ENCODE results near the gene GNPAT.

Gene GNPAT

DNA sequence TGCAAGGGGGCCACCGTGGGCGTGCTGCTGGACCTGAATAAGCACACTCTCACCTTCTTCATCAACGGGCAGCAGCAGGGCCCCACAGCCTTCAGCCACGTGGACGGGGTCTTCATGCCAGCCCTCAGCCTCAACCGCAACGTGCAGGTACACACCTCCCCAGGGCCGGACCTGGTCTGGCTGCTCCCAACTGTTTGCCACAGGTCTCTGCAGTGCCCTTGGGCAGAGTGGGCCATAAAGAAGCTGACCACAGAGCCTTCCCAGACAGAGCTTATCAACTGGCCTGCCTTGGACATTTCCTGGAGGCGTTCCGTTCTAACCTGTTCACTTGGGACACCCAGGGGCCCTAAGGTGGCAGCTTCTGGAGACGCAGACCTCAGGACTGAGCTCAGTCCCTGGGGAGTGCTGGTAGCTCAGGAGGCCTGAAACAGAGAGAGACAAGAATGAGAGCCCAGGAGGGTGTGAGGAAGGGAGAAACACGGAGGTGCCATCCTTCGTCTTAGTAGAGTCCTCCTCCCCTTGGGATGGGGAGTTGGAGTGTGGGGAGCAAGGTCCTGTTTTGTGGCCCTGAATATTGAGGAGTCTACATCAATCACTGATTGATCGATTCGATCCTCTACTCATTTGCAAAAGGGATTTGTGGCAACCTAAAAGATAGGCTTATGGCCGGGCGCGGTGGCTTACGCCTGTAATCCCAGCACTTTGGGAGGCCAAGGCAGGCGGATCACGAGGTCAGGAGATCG, 27.0 kb upstream of the GNPAT start:
- DNase-seq (ENCODE audit: low read depth), result no peak

GRCh38 chr1:231214918-231215680, 25.9 kb upstream of the GNPAT start:
- DNase-seq (ENCODE audit: low read depth), result no peak

- DNase-seq (ENCODE audit: low read depth), result no peak
These were observed 25.2 kb upstream of the GNPAT start for GRCh38 chr1:231215681-231216385.

GRCh38 chr1:231216498-231216897, 24.5 kb upstream of the GNPAT start:
- no peak for DNase-seq (ENCODE audit: low read depth)

DNA sequence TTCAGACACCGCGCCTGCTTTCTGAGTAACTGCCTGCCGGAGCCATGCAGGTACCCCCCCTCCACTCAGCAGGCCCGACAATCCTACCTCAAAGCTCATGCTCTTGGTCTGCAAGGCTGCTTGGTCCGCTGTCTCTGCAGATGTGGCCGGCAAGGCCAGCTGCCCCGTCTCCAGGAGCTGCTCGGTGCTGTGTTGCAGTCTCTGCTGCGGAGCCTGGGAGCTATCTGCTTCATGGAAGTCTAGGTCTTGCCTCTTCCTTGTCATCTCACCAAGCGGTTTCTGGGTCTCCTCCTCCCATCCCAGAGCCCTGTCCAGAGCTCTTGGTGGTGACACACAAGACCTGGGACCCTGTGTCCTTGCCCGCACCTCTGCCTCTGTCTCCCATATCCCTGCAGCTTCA, 24.0 kb upstream of the GNPAT start:
- DNase-seq (ENCODE audit: low read depth), result no peak

GRCh38 chr1:231218078-231218477, 22.9 kb upstream of the GNPAT start:
- DNase-seq (ENCODE audit: low read depth), result no peak

GRCh38 chr1:231219422-231220401, 21.3 kb upstream of the GNPAT start:
- no peak for DNase-seq (ENCODE audit: low read depth)

GRCh38 chr1:231220801-231221200, 20.2 kb upstream of the GNPAT start:
- DNase-seq (ENCODE audit: low read depth), result no peak

DNA sequence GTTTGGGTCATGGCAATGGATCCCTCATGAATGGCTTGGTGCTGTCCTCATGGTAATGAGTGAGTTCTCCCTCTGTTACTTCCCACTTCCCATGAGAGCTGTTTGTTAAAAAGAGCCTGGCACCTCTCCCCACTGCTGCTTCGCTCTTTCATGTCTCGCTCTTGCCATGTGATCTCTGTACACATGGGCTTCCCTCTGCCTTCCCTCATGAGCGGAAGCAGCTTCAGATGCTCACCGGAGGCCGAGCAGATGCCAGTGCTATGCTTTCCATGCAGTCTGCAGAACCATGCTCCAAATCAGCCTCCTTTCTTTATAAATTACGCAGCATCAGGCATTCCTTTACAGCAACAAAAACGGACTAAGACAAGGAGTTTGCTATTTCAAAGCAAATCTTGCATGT, 14.9 kb upstream of the GNPAT start:
- no peak for DNase-seq (ENCODE audit: low read depth)

- DNase-seq (ENCODE audit: low read depth), result no peak
These were observed 9.5 kb upstream of the GNPAT start for GRCh38 chr1:231231511-231231910.

DNA sequence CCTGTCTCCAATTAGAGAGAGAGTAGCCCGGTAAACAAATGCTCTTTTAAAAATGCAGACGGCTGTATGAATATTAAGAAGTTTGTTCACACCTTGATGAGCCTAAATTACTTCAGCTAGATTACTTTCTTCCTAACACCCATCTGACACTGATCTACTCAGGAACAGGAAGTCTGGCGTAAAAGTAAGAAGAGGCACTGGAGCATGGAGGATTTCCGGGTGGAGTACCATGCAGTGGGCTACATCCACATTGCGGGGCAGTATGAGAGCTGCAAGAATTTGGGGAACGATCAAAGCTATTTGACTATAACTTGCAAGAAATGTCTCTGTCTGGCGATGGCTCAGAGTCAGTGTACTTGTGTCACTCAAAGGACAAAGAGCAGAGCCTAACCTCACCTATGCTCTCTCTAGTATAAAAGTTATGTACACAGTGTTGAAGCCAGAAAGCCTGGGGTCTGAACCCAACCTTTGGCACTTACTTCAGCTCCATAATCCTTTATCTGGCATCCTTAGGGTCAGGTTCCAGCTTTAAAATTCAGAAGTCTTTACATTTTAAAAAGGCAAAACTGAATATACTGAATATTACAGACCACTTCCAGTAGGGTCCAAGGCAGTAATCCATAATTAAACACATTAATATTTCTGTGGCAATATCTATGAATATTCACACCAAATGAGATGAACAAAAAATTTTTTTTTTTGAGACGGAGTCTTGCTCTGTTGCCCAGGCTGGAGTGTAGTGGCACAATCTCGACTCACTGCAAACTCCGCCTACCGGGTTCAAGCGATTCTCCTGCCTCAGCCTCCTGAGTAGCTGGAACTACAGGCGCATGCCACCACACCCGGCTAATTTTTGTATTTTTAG, 7.9 kb upstream of the GNPAT start:
- DNase-seq (ENCODE audit: low read depth), result no peak

- DNase-seq (ENCODE audit: low read depth), result no peak
These were observed 7.1 kb upstream of the GNPAT start for GRCh38 chr1:231233735-231234417.

GRCh38 chr1:231234506-231234905, 6.5 kb upstream of the GNPAT start:
- DNase-seq (ENCODE audit: low read depth), result no peak

GRCh38 chr1:231235526-231236207, 5.3 kb upstream of the GNPAT start:
- DNase-seq (ENCODE audit: low read depth), result no peak

- no peak for DNase-seq (ENCODE audit: low read depth)
These were observed 4.8 kb upstream of the GNPAT start for GRCh38 chr1:231236208-231236591.

DNA sequence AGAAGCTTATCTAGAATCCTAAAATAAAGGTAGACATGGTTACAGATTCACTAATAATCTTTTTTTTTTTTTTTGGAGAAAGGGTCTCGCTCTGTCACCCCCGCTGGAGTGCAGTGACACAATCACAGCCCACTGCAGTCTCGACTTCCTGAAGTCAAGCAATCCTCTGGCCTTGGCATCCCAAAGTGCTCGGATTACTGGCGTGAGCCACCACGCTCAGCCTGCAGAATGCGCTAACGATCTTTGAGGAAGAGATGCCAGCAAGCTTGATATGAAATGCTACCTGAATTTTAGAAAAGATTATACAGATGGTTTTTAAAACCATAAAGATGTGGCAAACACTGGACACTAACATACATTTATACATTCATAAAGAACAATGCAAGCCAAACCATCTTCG, 4.1 kb upstream of the GNPAT start:
- no peak for DNase-seq (ENCODE audit: low read depth)

DNA sequence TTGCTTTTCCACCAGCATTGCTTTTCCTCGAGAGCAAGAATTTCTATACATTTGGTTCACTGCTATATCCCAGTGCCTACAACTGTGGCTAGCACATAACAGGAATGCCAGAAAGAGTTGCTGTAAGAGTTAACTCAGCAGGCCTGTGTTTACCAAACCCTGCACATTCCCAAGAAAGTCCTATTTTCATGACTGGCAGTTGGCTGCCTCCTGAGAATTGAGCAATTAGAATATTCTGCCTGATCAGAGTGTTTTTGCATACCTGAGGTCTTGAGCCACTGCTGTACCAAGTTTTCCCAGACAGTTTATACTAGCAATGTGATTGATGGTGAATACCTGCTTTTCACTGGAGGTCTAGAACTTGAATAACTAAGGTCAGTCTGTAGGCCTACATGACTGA, 2.7 kb upstream of the GNPAT start:
- no peak for DNase-seq (ENCODE audit: low read depth)

DNA sequence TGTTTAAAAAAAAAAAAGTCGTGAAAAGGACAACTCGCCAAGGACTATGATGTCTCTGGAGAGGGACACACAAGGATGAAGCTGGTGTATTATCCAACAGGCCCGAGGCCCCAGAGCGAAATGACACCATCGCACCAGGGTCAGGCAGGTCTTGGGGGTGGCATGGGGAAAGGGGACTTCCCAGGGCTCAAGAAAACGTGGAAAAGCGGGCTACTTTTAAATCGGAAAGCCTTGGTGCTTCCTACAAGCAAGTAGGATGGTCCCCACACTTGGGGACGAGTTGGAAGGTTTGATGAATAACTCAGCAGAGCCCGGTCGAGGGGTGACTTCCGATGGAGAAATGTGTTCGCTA, 505 bp upstream of the GNPAT start:
- DNase-seq (ENCODE audit: low read depth), result no peak

- DNase-seq (ENCODE audit: low read depth), result no peak
These were observed 738 bp downstream of the GNPAT start for GRCh38 chr1:231241750-231242149.

Measured in stimulated activated CD8-positive, alpha-beta memory T cell treated with anti-CD3 and anti-CD28 coated beads, Interleukin-15, amount 100 ng/mL, for 1 hour (primary cell).